Measurements from ENCODE around the gene SLC35B2. TPM values are rescaled to one million over a fixed set of nuclear protein-coding genes. Genes with fewer than 3 reads are reported as not detected.

SLC35B2 gene
- total and polyA plus RNA-seq, 10 of the 15 experiments (the other 5 are each of a cell fraction or from before 2014, with no cell fraction given) = 11.3 to 45.4 (median 33.8) TPM

DNA sequence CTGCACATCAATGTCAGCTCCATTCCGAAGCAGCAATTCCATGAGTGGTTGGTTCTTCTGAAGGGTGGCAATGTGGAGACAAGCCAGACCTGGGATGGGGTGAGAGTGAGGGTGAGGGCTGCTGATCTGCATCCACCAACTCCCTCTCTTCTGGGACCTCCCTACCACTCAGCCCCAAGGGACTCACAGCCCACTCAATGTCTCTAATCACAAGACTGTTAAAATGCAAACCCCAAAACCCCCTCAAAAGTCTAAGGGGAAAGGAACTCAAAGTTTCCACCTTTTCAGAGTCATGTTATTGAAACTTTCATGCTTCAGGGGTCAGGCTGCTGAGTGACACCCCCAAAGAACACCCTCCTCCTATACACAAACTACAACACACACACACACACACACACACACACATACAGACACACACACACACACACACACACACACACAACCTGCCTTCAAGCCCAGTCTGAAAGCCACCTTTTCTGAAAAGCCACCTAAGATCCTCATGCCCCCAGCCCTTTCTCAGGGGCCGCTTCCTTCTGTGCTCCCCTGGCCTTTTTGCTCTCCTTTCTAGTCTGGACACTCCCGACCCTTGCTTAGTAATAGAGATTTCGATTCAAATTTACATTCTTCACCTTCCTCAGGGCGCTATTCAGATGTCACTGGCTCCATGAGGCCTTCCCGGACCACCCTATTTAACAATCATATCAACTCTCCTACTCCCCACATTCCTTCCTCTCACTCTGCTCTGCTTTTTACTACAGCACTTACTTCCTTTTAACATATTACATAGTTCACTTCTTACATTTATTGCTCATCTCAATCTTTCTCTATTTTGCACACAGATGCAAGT, 3.3 kb upstream of the SLC35B2 start (continued):
- TF ChIP-seq HDAC6 (IDR thresholded peaks at IDR 0.05; ENCODE audit: unreplicated experiment) (no peak), IKZF1 (conservative IDR thresholded peaks at IDR 0.05) (peak; percentile 86), CHD1 (IDR thresholded peaks at IDR 0.05; ENCODE audit: low read depth, low read length) (peak; percentile 25; the same call in 1 of the 2 replicates), BCL11A (IDR thresholded peaks at IDR 0.05; ENCODE audit: low read depth, low read length) (peak; percentile 64; the same call in 1 of the 2 replicates), CHD2 (IDR thresholded peaks at IDR 0.05; ENCODE audit: borderline replicate concordance, low read depth, low read length) (peak; percentile 59), EGR1 (IDR thresholded peaks at IDR 0.05; ENCODE audit: borderline replicate concordance in 1 of 2, low read depth in 2 of 2, low read length in 2 of 2) (peak in 1 of 2 experiments; percentile 77; a peak in 1 of 3 replicates), HDGF (IDR thresholded peaks at IDR 0.05) (peak; percentile 90), ZSCAN29 (IDR thresholded peaks at IDR 0.05) (0 out of 2 replicates have a peak, but pooled peaks have one; percentile 24), ATF7 (IDR thresholded peaks at IDR 0.05; ENCODE audit: low read depth) (peak; percentile 96), POLR2AphosphoS5 (IDR thresholded peaks at IDR 0.05; ENCODE audit: low read length) (peak; percentile 89), POLR2AphosphoS2 (IDR thresholded peaks at IDR 0.05; ENCODE audit: low read depth, low read length) (peak; percentile 80), MEF2B (IDR thresholded peaks at IDR 0.05; ENCODE audit: partially characterized antibody, poor library complexity, severe bottlenecking) (peak; percentile 98), ESRRA (IDR thresholded peaks at IDR 0.05; ENCODE audit: low read length) (no peak), SMAD1 (IDR thresholded peaks at IDR 0.05; ENCODE audit: low read depth, partially characterized antibody) (peak; percentile 86), EED (IDR thresholded peaks at IDR 0.05; ENCODE audit: low read depth) (0 out of 2 replicates have a peak, but pooled peaks have one; percentile 28), YBX1 (IDR thresholded peaks at IDR 0.05) (peak; percentile 86; the same call in 1 of the 2 replicates), MYC (IDR thresholded peaks at IDR 0.05; ENCODE audit: insufficient read depth, insufficient read length, insufficient replicate concordance, low read length, severe bottlenecking) (peak; percentile 28), ZNF24 (IDR thresholded peaks at IDR 0.05) (peak; percentile 75), ZBED1 (IDR thresholded peaks at IDR 0.05; ENCODE audit: borderline replicate concordance) (no peak), HCFC1 (IDR thresholded peaks at IDR 0.05; ENCODE audit: low read length) (no peak)
- TF ChIP-seq, protein P1, sequence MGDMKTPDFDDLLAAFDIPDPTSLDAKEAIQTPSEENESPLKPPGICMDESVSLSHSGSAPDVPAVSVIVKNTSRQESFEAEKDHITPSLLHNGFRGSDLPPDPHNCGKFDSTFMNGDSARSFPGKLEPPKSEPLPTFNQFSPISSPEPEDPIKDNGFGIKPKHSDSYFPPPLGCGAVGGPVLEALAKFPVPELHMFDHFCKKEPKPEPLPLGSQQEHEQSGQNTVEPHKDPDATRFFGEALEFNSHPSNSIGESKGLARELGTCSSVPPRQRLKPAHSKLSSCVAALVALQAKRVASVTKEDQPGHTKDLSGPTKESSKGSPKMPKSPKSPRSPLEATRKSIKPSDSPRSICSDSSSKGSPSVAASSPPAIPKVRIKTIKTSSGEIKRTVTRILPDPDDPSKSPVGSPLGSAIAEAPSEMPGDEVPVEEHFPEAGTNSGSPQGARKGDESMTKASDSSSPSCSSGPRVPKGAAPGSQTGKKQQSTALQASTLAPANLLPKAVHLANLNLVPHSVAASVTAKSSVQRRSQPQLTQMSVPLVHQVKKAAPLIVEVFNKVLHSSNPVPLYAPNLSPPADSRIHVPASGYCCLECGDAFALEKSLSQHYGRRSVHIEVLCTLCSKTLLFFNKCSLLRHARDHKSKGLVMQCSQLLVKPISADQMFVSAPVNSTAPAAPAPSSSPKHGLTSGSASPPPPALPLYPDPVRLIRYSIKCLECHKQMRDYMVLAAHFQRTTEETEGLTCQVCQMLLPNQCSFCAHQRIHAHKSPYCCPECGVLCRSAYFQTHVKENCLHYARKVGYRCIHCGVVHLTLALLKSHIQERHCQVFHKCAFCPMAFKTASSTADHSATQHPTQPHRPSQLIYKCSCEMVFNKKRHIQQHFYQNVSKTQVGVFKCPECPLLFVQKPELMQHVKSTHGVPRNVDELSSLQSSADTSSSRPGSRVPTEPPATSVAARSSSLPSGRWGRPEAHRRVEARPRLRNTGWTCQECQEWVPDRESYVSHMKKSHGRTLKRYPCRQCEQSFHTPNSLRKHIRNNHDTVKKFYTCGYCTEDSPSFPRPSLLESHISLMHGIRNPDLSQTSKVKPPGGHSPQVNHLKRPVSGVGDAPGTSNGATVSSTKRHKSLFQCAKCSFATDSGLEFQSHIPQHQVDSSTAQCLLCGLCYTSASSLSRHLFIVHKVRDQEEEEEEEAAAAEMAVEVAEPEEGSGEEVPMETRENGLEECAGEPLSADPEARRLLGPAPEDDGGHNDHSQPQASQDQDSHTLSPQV (IDR thresholded peaks at IDR 0.05) = peak; percentile 73; the same call in 1 of the 2 replicates
- TF ChIP-seq, protein P2, sequence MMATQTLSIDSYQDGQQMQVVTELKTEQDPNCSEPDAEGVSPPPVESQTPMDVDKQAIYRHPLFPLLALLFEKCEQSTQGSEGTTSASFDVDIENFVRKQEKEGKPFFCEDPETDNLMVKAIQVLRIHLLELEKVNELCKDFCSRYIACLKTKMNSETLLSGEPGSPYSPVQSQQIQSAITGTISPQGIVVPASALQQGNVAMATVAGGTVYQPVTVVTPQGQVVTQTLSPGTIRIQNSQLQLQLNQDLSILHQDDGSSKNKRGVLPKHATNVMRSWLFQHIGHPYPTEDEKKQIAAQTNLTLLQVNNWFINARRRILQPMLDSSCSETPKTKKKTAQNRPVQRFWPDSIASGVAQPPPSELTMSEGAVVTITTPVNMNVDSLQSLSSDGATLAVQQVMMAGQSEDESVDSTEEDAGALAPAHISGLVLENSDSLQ (IDR thresholded peaks at IDR 0.05) = peak; percentile 97
- TF ChIP-seq, protein P3, sequence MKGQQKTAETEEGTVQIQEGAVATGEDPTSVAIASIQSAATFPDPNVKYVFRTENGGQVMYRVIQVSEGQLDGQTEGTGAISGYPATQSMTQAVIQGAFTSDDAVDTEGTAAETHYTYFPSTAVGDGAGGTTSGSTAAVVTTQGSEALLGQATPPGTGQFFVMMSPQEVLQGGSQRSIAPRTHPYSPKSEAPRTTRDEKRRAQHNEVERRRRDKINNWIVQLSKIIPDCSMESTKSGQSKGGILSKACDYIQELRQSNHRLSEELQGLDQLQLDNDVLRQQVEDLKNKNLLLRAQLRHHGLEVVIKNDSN (IDR thresholded peaks at IDR 0.05; ENCODE audit: borderline replicate concordance, extremely low read length, insufficient read depth, low read depth, low read length) = no peak

Measured in GM12878 (cell line).